HG02642 (cell line): Measurements from ENCODE around the gene APOBEC3C.
"Not testable (repeated sequence)": the region's sequence is repeated elsewhere in the genome, so short reads cannot be mapped to it uniquely, and the experiment has no call there.

Experiments used
- ATAC-seq: cut with Tn5 transposase; IDR thresholded peaks from one replicate; pipeline ENCODE4 v1.9.1; 2021; ENCODE audit warnings: mild to moderate bottlenecking; ENCODE audit not compliant: unreplicated experiment, poor library complexity

Gene APOBEC3C

DNA sequence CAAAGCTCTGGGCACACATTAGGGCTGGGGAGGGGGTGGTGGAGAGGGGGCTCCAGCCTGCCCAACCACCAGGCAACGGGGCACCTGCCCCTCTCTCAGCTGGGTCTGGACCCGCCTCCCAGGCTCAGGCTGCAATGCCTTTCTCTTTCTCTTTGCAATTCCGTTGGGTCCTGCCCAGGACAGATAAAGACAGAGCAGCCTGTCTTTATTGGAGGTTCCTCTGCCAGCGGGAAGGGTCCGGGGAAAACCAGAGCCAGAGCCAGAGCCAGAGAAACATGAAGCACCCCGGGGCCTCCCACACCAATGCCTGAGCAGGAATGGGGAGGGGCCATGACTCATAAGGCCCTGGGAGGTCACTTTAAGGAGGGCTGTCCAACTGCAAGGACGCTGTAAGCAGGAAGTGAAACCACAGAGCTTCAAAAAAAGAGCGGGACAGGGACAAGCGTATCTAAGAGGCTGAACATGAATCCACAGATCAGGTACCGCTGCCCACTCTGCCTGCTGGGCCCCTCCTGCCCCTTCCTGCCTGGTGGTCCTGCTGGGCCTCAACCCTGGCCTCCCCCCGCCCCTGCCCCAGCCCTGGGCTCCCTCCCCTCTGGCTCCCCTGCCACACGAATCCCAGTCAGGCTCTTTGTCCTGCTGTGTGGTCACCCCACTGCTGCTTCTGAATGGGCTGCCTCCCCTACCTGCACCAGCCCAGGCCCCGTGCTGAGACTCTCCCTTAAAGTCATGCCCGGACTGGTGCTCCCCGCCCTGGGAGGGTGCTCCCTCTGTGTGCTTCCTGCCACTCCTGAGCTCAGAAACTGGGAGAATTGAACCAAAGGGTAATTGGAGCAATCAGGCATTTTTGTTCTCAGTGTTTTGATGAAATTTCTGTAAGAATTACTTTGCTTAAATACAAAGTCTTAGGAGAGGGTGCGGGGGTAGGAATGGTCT is 31.8 kb upstream of the APOBEC3C start, which contains the start of gene APOBEC3B:
APOBEC3B (plus strand) TSS at position 356 of the 936 bp plus-strand sequence; CDS start at position 463, 107 bp downstream.
- peak; percentile 71 for ATAC-seq

DNA sequence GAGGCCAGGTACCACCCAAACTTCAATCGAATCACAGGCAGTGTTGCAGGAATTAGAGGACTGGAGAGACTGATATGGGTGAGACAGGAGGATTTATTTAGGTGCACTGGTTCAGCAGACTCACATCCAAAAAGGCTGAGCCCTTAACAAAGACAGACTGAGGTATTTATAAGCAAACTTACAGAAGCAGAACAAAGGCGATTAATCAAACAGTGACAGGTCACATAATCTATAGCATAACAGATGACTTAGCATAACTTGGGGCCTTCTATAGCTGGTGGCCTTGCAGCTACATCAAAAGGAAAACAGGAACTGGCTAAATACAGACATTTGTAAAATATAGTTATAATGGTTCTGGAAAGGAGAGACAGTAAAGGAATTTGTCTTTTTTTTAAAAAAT is 29.8 kb upstream of the APOBEC3C start:
- no peak for ATAC-seq

DNA sequence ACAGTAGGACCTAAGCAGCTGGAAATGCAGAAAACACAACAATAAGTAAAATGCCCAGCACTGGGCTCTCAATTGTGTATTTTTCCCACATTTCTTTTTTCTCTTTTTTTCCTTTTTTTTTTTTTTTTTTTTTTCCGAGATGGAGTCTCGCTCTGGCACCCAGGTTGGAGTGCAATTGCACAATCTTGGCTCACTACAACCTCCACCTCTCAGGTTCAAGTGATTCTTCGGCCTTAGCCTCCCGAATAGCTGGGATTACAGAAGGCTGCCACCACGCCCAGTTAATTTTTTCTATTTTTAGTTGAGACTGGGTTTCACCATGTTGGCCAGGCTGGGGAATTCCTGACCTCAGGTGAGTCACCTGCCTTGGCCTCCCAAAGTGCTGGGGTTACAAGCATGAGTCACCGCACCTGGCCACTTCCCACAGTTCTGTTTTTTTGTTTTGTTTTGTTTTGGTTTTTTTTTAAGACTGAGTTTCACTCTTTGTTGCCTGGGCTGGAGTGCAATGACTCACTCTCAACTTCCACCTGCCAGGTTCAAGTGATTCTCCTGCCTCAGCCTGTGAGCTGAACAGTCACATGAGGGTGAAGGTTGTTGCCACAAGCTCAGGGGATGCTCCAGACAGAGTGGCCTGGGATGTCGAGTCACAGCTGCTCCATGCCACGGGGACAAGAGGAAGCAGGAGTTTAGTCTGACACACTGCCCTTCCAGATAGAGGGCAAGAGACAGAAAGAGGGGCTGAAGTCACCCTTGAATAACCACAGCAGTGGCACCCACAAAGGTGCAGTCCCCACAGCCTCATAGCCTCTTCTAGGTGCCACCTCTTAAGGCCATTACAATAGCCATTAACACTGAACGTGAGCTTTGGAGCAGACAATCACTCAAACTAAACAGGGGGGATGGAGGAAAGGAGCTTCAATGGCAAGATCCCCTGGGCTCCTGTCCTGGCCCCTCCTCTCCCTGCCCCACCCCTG is 29.0 kb upstream of the APOBEC3C start:
- ATAC-seq, result peak; percentile 63

DNA sequence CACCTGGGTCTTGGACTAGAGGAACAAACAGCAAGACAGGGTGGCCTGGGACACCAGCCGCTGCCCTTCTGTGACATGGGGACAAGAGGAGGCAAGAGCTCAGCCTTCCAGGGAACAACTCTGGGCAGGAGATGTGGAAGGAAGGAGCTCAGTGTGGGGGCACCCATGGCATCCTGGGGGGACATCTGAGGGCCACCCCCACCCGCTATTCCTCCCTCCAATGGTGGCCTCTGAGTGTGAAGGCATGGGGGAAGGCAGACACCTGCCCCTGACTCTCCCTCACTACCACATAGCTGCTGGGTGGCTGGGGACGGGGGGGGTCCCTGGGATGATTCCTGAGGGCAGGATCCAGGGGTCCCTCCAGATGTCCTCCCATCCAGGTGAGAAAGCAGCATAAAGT is 27.4 kb upstream of the APOBEC3C start:
- no peak for ATAC-seq

DNA sequence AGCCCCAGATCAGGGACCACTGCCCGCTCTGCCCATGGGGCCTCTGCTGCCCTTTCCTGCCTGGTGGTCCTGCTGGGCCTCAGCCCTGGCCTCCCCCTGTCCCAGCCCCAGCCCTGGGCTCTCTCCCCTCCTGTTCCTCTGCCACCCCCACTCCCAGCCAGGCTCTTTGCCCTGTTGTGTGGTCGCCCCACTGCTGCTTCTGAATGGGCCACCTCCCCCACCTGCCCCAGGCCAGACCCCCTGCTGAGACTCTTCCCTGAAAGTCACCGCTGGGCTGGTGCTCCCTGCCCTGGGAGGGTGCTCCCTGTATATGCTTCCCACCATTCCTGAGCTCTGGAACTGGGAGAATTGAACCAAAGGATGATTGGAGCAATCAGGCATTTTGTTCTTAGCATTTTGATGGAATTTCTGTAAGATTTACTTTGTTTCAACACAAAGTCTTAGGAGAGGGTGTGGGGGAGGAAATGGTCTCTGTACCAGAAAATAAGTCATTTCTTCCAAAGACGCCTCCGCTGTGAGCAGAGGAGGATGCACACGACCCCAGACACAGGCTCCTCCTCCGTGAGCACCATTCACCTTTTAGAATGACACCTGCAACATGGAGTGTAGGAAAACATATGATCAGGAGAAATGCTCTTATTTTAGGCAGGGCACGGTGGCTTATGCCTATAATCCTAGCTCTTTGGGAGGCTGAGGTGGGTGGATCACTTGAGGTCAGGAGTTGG is 26.7 kb upstream of the APOBEC3C start:
- no peak for ATAC-seq

DNA sequence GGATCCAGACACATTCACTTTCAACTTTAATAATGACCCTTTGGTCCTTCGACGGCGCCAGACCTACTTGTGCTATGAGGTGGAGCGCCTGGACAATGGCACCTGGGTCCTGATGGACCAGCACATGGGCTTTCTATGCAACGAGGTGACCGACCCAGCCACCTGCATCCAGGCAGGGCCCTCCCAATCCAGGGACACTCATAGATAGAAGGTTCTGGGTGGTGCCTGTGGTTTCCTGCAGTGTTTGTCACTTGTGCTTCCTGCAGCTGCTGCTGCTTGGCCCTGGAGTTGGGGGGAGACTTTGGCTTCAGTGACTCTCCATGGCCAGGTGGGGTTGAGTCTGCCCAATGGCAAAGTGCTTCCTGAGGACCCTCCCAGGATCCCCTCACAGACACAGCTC is 24.6 kb upstream of the APOBEC3C start:
- ATAC-seq, result no peak

DNA sequence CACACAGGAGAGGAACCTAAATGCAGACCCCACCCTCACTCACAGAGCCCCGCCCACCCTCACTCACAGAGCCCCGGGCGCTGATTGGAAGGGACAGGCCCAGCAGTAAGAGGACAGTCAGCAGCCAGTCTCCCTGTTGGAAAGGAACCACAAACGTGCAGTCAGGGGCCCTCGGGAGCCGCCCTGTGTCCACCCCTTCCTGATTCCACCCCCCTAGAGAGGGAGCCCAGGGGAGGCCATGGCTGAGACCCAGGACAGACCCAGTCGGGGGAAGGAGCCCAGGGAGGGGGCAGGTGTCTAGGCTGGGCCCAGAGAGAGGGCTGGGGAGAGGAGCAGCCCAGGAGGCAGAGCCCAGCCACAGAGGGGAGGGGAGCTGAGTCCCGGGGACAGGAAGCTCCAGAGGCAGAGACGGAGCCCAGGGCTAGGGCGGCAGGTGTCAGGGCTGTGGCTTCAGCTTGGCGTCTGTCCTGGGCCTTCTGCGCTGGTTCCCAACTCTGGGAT is 21.1 kb upstream of the APOBEC3C start:
- not testable (repeated sequence) for ATAC-seq

DNA sequence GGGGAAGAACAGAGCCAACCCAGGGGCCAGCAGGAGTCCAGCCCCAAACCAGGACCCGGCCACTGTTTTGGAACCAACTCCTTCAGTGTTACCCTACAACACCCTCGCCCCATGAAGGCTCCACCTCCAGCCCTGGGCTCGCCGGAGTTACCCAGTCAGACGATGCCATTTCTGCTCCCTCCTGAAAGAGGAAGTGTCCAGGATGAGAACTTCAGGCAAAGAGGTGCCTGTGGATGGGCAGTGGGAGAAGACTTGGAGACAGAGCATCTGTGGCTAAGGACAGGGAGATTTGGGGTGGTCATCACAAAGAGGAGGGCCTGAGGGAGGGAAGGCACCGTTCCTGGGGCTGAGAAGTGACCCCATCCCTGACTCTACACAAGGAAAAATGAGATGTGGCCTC is 18.0 kb upstream of the APOBEC3C start:
- no peak for ATAC-seq

DNA sequence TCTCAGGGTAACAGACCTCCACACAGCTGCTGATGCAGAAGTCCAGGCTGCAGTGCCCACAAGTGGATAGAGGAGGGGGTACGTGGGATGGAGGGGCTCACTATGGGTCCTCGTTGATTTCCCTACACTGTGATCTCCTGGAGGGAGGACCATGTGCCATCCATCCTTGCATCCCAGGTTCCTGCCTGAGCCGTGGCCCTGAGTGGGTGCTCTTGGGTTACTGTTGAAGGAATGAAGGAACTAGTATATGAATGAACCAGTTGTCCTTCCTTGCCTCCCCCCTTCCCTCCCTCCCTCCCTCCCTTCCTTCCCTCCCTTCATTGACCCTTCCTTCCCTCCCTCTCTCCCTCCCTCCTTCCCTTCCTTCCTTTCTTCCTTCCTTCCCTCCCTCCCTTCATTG is 16.5 kb upstream of the APOBEC3C start:
- ATAC-seq, result no peak

DNA sequence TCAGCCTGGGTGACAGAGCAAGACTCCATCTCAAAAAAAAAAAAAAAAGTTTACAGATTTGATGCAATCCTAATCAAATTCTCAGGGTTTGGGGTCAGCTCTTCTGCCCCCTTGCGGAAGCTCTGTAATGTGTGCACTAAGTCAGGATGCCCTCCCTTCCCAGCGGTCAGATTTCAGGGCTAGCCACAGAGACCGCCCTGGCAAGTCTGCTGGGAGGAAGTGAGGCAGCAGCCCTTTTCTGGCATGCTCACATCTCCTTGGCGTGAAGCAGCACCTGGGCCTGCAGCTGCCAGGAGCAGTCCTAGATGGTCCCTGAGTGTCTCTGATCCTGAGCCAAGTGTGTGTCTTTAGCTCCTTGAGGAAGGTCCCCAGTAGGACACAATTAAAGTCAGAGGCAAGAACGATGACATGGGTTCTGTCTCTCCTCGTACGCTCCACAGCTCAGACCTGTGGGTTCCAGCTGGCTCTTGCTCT is 10.9 kb upstream of the APOBEC3C start:
- peak; percentile 75 for ATAC-seq

DNA sequence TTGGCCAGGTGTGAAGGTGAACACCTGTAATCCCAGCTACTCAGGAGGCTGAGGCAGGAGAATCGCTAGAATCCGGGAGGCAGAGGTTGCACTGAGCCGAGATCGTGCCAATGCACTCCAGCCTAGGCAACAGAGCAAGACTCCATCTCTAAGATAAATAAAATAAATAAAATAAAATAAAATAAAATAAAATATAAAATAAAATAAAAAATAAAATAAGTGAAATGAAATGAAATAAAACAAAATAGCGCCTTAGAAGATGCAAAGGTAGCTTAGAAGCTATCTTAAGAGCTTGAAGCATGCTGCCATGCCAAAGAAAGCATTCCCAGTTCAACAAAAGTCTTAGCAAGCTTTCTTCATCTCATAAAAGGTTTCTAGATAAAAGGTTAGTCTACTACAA is 6.9 kb upstream of the APOBEC3C start:
- ATAC-seq, result no peak

DNA sequence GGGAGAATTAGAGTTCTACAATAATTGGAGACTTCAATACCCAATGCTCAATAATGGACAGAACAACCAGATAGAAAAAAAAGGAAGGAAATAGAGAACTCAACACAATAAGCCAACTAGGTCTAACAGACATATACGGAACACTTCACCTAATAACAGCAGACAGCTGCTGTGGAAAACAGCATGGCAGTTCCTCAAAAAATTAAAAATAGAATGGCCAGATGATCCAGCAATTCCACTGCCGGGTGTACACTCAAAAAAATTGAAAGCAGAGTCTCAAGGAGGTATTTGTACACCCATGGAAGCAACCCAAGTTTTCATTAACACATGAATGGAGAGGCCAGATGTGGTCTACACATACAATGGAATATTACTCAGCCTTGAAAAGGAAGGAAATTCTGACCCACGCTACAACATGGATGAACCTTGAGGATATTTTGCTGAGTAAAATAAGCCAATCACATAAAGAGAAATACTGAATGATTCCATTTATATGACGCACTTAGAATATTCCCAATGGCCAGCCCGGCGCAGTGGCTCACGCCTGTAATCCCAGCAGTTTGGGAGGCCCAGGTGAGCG is 5.7 kb upstream of the APOBEC3C start:
- ATAC-seq, result not testable (repeated sequence)

DNA sequence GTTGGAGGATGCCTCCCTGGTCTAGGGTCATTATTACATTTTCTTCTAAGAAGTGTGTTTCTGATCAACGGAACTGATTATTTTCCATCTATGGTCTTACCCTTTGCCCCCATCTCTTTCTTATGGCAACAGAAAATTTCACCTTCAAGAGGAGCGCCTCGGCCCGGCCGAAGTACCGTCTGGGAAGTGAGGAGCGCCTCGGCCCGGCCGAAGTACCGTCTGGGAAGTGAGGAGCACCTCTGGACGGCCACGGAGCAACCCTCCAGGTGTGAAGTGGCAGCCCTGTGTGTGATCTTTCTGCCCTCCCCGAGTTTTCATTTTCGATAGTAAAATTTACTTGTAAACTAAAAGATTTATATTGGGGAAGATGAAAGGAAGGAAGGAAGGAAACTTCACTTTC is 3.1 kb upstream of the APOBEC3C start:
- ATAC-seq, result no peak

DNA sequence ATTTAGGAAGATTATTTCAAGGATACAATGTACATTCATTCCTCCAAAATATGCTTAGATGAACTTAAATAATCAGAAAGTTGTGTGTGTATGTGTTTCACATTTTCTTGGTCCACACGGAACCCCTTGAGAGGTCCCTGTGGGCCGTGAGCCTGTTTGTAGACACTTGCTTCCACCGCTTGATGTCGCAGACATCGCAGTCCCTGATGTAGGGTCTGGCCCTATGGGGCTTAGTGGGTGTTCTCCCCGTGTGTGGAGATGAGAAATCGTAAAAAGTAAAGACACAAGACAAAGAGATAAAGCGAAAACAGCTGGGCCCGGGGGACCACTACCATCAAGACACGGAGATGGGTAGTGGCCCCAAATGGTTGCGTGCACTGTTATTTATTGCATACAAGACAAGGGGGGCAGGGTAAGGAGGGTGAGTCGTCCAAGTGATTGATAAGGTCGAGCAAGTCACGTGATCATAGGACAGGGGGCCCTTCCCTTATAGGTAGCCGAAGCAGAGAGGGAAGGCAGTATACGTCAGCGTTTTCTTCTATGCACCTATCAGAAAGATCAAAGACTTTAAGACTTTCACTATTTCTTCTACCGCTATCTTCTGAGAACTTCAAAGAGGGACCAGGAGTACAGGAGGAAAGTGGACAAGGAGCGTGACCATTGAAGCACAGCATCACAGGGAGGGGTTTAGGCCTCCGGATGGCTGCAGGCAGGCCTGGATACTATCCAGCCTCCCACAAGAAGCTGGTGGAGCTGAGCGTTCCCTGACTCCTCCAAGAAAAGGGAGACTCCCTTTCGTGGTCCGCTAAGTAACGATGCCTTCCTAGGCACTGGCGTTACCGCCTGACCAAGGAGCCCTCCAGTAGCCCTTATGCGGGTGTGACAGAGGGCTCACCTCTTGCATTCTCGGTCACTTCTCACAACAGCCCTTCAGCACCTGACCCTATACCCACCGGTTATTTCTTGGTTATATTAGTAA is 1.2 kb upstream of the APOBEC3C start:
- ATAC-seq, result no peak

DNA sequence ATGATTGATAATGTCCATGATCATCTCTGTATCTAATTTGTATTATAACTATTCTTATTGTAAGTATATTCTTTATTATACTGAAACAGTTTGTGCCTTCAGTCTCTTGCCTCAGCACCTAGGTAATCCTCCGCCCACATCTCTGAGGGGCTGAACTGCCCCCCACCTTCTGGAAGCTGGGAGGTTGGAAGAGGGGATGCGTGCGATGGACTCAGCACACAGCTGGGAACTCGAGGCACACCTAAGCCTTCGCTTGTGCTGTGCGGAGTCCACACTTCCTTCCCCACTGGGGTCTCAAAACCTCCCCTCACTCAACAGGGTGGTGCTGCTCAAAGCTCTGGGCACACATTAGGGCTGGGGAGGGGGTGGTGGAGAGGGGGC is 506 bp upstream of the APOBEC3C start:
- ATAC-seq, result not testable (repeated sequence)

DNA sequence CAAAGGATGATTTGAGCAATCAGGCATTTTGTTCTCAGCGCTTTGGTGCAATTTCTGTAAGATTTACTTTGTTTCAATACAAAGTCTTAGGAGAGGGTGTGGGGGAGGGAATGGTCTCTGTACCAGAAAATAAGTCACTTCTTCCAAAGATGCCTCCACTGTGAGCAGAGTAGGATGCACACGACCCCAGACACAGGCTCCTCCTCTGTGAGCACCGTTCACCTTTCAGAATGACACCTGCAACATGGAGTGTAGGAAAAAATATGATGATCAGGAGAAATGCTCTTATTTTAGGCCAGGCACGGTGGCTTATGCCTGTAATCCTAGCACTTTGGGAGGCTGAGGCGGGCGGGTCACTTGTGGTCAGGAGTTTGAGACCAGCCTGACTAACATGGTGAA is 665 bp downstream of the APOBEC3C start:
- not testable (repeated sequence) for ATAC-seq

DNA sequence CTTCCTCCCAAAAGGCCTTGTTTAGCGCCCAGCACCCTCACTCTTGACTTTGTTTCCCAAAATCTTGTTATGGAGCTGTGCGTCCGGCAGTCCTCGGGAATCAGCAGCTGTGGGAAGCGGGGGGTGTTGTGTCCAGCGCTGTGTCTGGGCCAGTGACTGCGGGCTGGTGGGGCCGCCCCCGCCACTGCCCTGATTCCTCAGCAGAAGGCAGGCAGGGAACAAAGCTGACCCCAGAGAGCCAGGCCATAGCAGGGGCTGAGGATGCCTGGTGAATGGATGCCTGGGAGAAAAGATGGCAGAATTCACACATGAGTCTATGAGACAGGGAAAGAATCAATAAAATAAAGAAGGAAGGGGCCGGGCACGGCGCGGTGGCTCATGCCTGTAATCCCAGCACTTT is 2.5 kb downstream of the APOBEC3C start:
- no peak for ATAC-seq

DNA sequence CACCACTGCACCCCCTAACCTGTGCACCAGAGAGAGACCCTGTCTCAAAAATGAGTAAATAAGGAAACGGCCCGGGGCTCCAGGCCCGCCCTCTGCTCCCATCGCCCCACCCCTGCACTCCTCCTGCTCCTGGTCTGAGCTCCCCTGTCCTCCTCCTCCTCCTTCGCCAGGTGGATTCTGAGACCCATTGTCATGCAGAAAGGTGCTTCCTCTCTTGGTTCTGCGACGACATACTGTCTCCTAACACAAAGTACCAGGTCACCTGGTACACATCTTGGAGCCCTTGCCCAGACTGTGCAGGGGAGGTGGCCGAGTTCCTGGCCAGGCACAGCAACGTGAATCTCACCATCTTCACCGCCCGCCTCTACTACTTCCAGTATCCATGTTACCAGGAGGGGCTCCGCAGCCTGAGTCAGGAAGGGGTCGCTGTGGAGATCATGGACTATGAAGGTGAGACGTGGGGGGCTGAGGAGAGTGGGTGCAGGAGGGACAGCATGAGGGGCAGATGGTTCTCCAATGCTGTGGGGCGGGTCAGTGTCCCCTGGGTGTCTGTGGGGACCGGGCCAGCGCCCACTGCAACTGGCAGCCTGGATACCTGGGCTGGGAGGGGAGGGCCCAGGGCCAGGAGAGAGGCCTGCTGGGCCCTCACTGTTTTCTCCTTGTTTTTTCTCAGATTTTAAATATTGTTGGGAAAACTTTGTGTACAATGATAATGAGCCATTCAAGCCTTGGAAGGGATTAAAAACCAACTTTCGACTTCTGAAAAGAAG is 3.7 kb downstream of the APOBEC3C start:
- no peak for ATAC-seq
